Adrenal gland (tissue), 19 donors: ENCODE results near the gene PTPRN2. TPM values are rescaled to one million over a fixed set of nuclear protein-coding genes. Genes with fewer than 3 reads are reported as not detected.
"Not testable (repeated sequence)": the region's sequence is repeated elsewhere in the genome, so short reads cannot be mapped to it uniquely, and the experiment has no call there.

ENCODE experiments used
- DNase-seq, 7 donors: peaks; one replicate each; pipeline ENCODE4 v3.0.0-alpha.2; 2019 to 2020
- H3K27ac ChIP-seq, 5 donors: fragments of 200-600 bp; sonication (generic) in 4 of 5; 1 replicate in 3 of 5; 2 replicates in 2 of 5; pipeline versions ENCODE4 v1.5.1 to v1.8.0; 2016 to 2020; ENCODE audit warnings: mild to moderate bottlenecking in 1 of 5
- H3K27me3 ChIP-seq: fragments of 200-600 bp; 2 replicates; pipeline ENCODE4 v1.8.0; 2021
- H3K36me3 ChIP-seq, 2 donors: fragments of 200-600 bp; replicated peaks in 1 of 2; 1 replicate in 1 of 2; 2 replicates in 1 of 2; pipeline versions ENCODE4 v1.5.1 to v1.8.0; 2018 to 2022
- H3K4me1 ChIP-seq, 2 donors: fragments of 200-600 bp; replicated peaks in 1 of 2; 1 replicate in 1 of 2; 2 replicates in 1 of 2; pipeline versions ENCODE4 v1.5.1 to v1.8.0; 2018 to 2021
- H3K4me3 ChIP-seq, 4 donors: fragments of 200-600 bp; sonication (generic) in 3 of 4; one replicate each; pipeline ENCODE4 v1.5.1; 2016 to 2018
- H3K9me3 ChIP-seq, 3 donors: fragments of 200-600 bp; sonication (generic) in 1 of 3; replicated peaks in 1 of 3; 1 replicate in 2 of 3; 2 replicates in 1 of 3; pipeline versions ENCODE4 v1.5.1 to v1.8.0; 2016 to 2021
- CTCF ChIP-seq, 6 experiments: fragments of 450-650 bp in 4 of 6; fragments of 200-600 bp in 2 of 6; sonication (generic) in 1 of 6; IDR thresholded peaks; 1 replicate in 5 of 6; 2 replicates in 1 of 6; pipeline versions ENCODE4 v1.5.1 to v1.8.0; 2016 to 2021; ENCODE audit warnings: antibody characterized with exemption in 6 of 6, mild to moderate bottlenecking in 2 of 6, moderate library complexity in 1 of 6
- POLR2A ChIP-seq, 2 donors: fragments of 450-650 bp; IDR thresholded peaks; one replicate each; pipeline ENCODE4 v1.6.1; 2017; ENCODE audit warnings: antibody characterized with exemption in 2 of 2, mild to moderate bottlenecking in 2 of 2, moderate library complexity in 1 of 2
- WGBS, 4 donors: extraction: QIAGEN DNeasy Blood & Tissue Kit in 2 of 4; methylation state at CpG; one replicate each; pipeline versions ENCODE4 v1.1.5 to v1.1.7; 2013 to 2017; 5-methylcytosine and 5-hydroxymethylcytosine counted together
- intact Hi-C, 2 donors: fragments of 100-400 bp; cut with DNase I; formaldehyde crosslinking; loops; one replicate each; pipeline versions ENCODE4 v1.14.1 to v1.15.0; 2022 to 2023
- long read RNA-seq, 10 donors: library from polyadenylated mRNA in 3 of 10; unstranded in 2 of 10; stranded (forward) in 1 of 10; transcript quantifications; one replicate each; pipeline ENCODE4 v2.0.0 and lab custom pipeline, GENCODE V29; 2021 to 2026
- polyA plus RNA-seq, 3 donors: library from polyadenylated mRNA; stranded (reverse); fragments of 200-250 nt in 2 of 3; fragments of 350-450 nt in 1 of 3; fragmentation: Illumina TruSeq in 1 of 3; extraction: RNeasy Lipid Tissue Mini Kit (QIAGEN cat#74804) in 1 of 3; gene quantifications; one replicate each; pipeline ENCODE4 v1.2.3, GENCODE V29; 2013 to 2014
- total RNA-seq, 9 donors: library from RNA; depleted of rRNA in 4 of 9; stranded (reverse); fragments of >200 nt in 4 of 9; fragments of 120-200 nt in 1 of 9; fragmentation: NEBNext Ultra II Directional in 1 of 9; extraction: Animal tissue kit (Norgen Biotek cat#: 25700) in 1 of 9; gene quantifications; one replicate each; pipeline versions ENCODE4 v1.1.0 to v1.2.4, GENCODE V29; 2013 to 2023
- donor health status: healthy with polysubstance abuse.
- donor health status: Bipolar disorder and iron deficiency.
- donor health status: DM: yes; HTN: yes; CAD: no.
- donor health status: DM: no; HTN: no; CAD: no.
- donor health status: DM: no; HTN: no; CAD: no.
- donor health status: DM: yes; HTN: yes; CAD: no.

PTPRN2 gene
- 10 to 100 TPM in 3 of 9 donors, 1 to 10 TPM in 6; 2.2 to 16.2 (median 3.1) TPM for total RNA-seq
- polyA plus RNA-seq: 10 to 100 TPM in 1 of 3 donors, 1 to 10 TPM in 2; 3.3 to 10.8 (median 8.4) TPM
- long read RNA-seq, donor 1, partial matches to known transcripts: 8 of 8 reads
- long read RNA-seq, donor 1, other reads (novel, unspliced or antisense): 0 of 8 reads
- long read RNA-seq, donor 2: 0 reads
- long read RNA-seq, donor 3: 0 reads
- long read RNA-seq, donor 4, partial matches to known transcripts: 10 of 10 reads
- long read RNA-seq, donor 4, other reads (novel, unspliced or antisense): 0 of 10 reads
- long read RNA-seq, donor 5, partial matches to known transcripts: 8 of 10 reads
- long read RNA-seq, donor 5, other reads (novel, unspliced or antisense): 2 of 10 reads
- long read RNA-seq, donor 6, partial matches to known transcripts: 11 of 15 reads
- long read RNA-seq, donor 6, other reads (novel, unspliced or antisense): 4 of 15 reads
- long read RNA-seq, donor 7: 0 reads
- long read RNA-seq, donor 8, partial matches to known transcripts: 10 of 10 reads
- long read RNA-seq, donor 8, other reads (novel, unspliced or antisense): 0 of 10 reads
- long read RNA-seq, donor 9, partial matches to known transcripts: 5 of 5 reads
- long read RNA-seq, donor 9, other reads (novel, unspliced or antisense): 0 of 5 reads
- long read RNA-seq, donor 10: 0 reads

- Histone ChIP-seq H3K9me3 (no peaks in the 10 kb centered on the region), H3K36me3 (no peaks in the 10 kb centered on the region), H3K27me3 (peaks cover 12% of the 10 kb centered on the region), H3K27ac (peak within 1 kb of the TSS in 1 of 5 donors; percentile 13), H3K4me1 (peaks cover 7 to 10% of the 10 kb centered on the region in 2 donors), H3K4me3 (peak within 1 kb of the TSS in 1 of 4 donors; percentile 50)
- intact Hi-C loops: no loop called here
- TF ChIP-seq CTCF (IDR thresholded peaks at IDR 0.05) (no peak), POLR2A (IDR thresholded peaks at IDR 0.05) (peak in 1 of 2 donors; percentile 61)
- 3% methylated on average over 37 to 109 of the region's 110 CpGs; no CpG with 5 or more reads in 2 of the 4 donors for WGBS, 4 donors
- DNase-seq: peak; percentile 33 to 85 (median 67)
These were observed at the start of gene PTPRN2 for GRCh38 chr7:158587162-158588084. TSS of gene PTPRN2 (minus strand) at chr7:158587823.

GRCh38 chr7:158633055-158633956, 45.7 kb upstream of the PTPRN2 start:
- Histone ChIP-seq H3K4me3 (no peak overlapping the region), H3K36me3 (no peaks in the 10 kb centered on the region), H3K4me1 (no peaks in the 10 kb centered on the region), H3K27me3 (no peaks in the 10 kb centered on the region), H3K9me3 (no peaks in the 10 kb centered on the region), H3K27ac (no peak overlapping the region)
- no peak for DNase-seq
- intact Hi-C loops: no loop called here
- 94 to 96% (median 96%) methylated on average over 10 to 11 of the region's 11 CpGs for WGBS, 4 donors
- TF ChIP-seq POLR2A (IDR thresholded peaks at IDR 0.05) (no peak), CTCF (IDR thresholded peaks at IDR 0.05) (no peak)

GRCh38 chr7:158631574-158632195, 44.1 kb upstream of the PTPRN2 start:
- Histone ChIP-seq H3K9me3 (no peaks in the 10 kb centered on the region), H3K4me1 (no peaks in the 10 kb centered on the region), H3K4me3 (no peak overlapping the region), H3K36me3 (no peaks in the 10 kb centered on the region), H3K27ac (no peak overlapping the region), H3K27me3 (no peaks in the 10 kb centered on the region)
- WGBS, 4 donors: 89 to 97% (median 93%) methylated on average over 3 of the region's 3 CpGs
- DNase-seq: no peak
- intact Hi-C loops: no loop called here
- TF ChIP-seq CTCF (IDR thresholded peaks at IDR 0.05) (no peak), POLR2A (IDR thresholded peaks at IDR 0.05) (no peak)

GRCh38 chr7:158626289-158626688, 38.7 kb upstream of the PTPRN2 start:
- H3K9me3 ChIP-seq, H3K4me3 ChIP-seq, H3K36me3 ChIP-seq, DNase-seq, H3K27me3 ChIP-seq, H3K27ac ChIP-seq, intact Hi-C loops, H3K4me1 ChIP-seq: not testable (repeated sequence)
- WGBS, 4 donors: 86 to 92% (median 90%) methylated on average over 8 of the region's 8 CpGs
